IMR-90 (cell line): ENCODE measurements around the gene MAGED2. TPM values are rescaled to one million over a fixed set of nuclear protein-coding genes. Genes with fewer than 3 reads are reported as not detected.

ENCODE experiments used
- ATAC-seq: fragments of 200-7000 bp; cut with Tn5 transposase; 2 replicates; pipeline ENCODE4 v1.9.1; 2020; ENCODE audit warnings: low read depth, mild to moderate bottlenecking, moderate library complexity
- BruUV-seq: library from RNA; stranded (reverse); fragments of 400-500 nt; replicated peaks from 2 replicates; lab custom pipeline; 2021; lab: Mats Ljungman, UMichigan
- CTCF ChIA-PET: fragments of 300-600 bp; formaldehyde crosslinking; extraction: SDS; loops from one replicate; lab custom pipeline; 2021; ENCODE audit warnings: antibody characterized with exemption; lab: Yijun Ruan, JAX
- POLR2A ChIA-PET: fragments of 300-600 bp; sonication (Branson Sonifier 250); formaldehyde crosslinking; loops from one replicate; lab custom pipeline; 2022; ENCODE audit warnings: antibody characterized with exemption; ENCODE audit not compliant: unreplicated experiment; lab: Charles Lee
- DNase-seq: peaks from one replicate; pipeline ENCODE4 v3.0.0; 2013
- H2AFZ ChIP-seq: replicated peaks from 2 replicates; pipeline ENCODE3; 2013; ENCODE audit warnings: low read length, mild to moderate bottlenecking; ENCODE audit not compliant: poor library complexity
- H2AK5ac ChIP-seq: 2 replicates; pipeline ENCODE4 v1.6.1; 2013; ENCODE audit warnings: low read depth, low read length, inconsistent platforms
- H2AK9ac ChIP-seq: replicated peaks from 2 replicates; pipeline ENCODE3; 2013; ENCODE audit warnings: mild to moderate bottlenecking, low read depth, low read length, moderate library complexity; ENCODE audit not compliant: poor library complexity
- H2BK120ac ChIP-seq: 2 replicates; pipeline ENCODE4 v1.6.1; 2013; ENCODE audit warnings: low read depth, low read length, inconsistent platforms
- H2BK15ac ChIP-seq: 3 replicates; pipeline ENCODE4 v1.6.1; 2013; ENCODE audit warnings: low read depth, low read length, inconsistent platforms
- H2BK20ac ChIP-seq: 2 replicates; pipeline ENCODE4 v1.6.1; 2013; ENCODE audit warnings: low read depth, mild to moderate bottlenecking, inconsistent platforms, low read length, moderate library complexity
- H2BK5ac ChIP-seq: 2 replicates; pipeline ENCODE4 v1.6.1; 2013; ENCODE audit warnings: mild to moderate bottlenecking, low read depth, low read length, inconsistent platforms; ENCODE audit not compliant: poor library complexity, severe bottlenecking
- H3K14ac ChIP-seq: replicated peaks from 2 replicates; pipeline ENCODE4 v1.6.1; 2013; ENCODE audit warnings: low read depth, low read length, inconsistent platforms
- H3K18ac ChIP-seq: 2 replicates; pipeline ENCODE4 v1.6.1; 2013; ENCODE audit warnings: low read depth, low read length, control low read depth
- H3K23ac ChIP-seq: 2 replicates; pipeline ENCODE4 v1.6.1; 2013; ENCODE audit warnings: low read depth, low read length, inconsistent platforms
- H3K27ac ChIP-seq: 2 replicates; pipeline ENCODE4 v1.5.1; 2013; ENCODE audit warnings: mild to moderate bottlenecking, control low read depth, low read length; ENCODE audit not compliant: insufficient read depth
- H3K27me3 ChIP-seq: 2 replicates; pipeline ENCODE4 v1.6.1; 2013; ENCODE audit warnings: low read length; ENCODE audit not compliant: control insufficient read depth, insufficient read depth
- H3K36me3 ChIP-seq: 2 replicates; pipeline ENCODE4 v1.6.1; 2013; ENCODE audit warnings: low read length, mixed read lengths; ENCODE audit not compliant: control insufficient read depth, insufficient read depth
- H3K4ac ChIP-seq: 2 replicates; pipeline ENCODE4 v1.6.1; 2013; ENCODE audit warnings: low read depth, low read length, inconsistent platforms
- H3K4me1 ChIP-seq: 2 replicates; pipeline ENCODE4 v1.6.1; 2013; ENCODE audit warnings: low read length, mixed read lengths; ENCODE audit not compliant: control insufficient read depth, insufficient read depth
- H3K4me2 ChIP-seq: 2 replicates; pipeline ENCODE4 v1.6.1; 2013; ENCODE audit warnings: low read depth, mild to moderate bottlenecking, control low read depth, low read length, moderate library complexity
- H3K4me3 ChIP-seq: 2 replicates; pipeline ENCODE4 v1.5.1; 2013; ENCODE audit warnings: low read depth, mild to moderate bottlenecking, control low read depth, low read length, moderate library complexity; ENCODE audit not compliant: insufficient read depth
- H3K56ac ChIP-seq: 2 replicates; pipeline ENCODE4 v1.6.1; 2013; ENCODE audit warnings: low read length, inconsistent platforms; ENCODE audit not compliant: insufficient read depth; ENCODE audit errors: extremely low read depth
- H3K79me1 ChIP-seq, 2 experiments: 2 replicates each; pipeline ENCODE4 v1.6.1; 2013; ENCODE audit warnings: low read length in 2 of 2, inconsistent platforms in 1 of 2, low read depth in 1 of 2
- H3K9ac ChIP-seq: 2 replicates; pipeline ENCODE4 v1.6.1; 2013; ENCODE audit warnings: low read depth, low read length, control low read depth
- H3K9me1 ChIP-seq: 2 replicates; pipeline ENCODE4 v1.6.1; 2013; ENCODE audit warnings: low read length, inconsistent platforms; ENCODE audit not compliant: insufficient read depth
- H3K9me3 ChIP-seq: 2 replicates; pipeline ENCODE4 v1.6.1; 2013; ENCODE audit warnings: low read length; ENCODE audit not compliant: control insufficient read depth, insufficient read depth
- H4K20me1 ChIP-seq: 2 replicates; pipeline ENCODE4 v1.6.1; 2013; ENCODE audit warnings: low read length, inconsistent platforms; ENCODE audit not compliant: insufficient read depth
- H4K5ac ChIP-seq: 2 replicates; pipeline ENCODE4 v1.6.1; 2013; ENCODE audit warnings: mild to moderate bottlenecking, low read depth, low read length, control low read depth
- H4K8ac ChIP-seq, 2 experiments: 2 replicates each; pipeline ENCODE4 v1.6.1; 2013; ENCODE audit warnings: low read depth in 2 of 2, low read length in 2 of 2, control low read depth in 1 of 2, inconsistent platforms in 1 of 2
- H4K91ac ChIP-seq: 2 replicates; pipeline ENCODE4 v1.6.1; 2013; ENCODE audit warnings: low read depth, low read length, inconsistent platforms; ENCODE audit not compliant: insufficient read depth
- RCOR1 ChIP-seq: IDR thresholded peaks from 2 replicates; pipeline ENCODE4 v1.6.1; 2012; ENCODE audit warnings: mild to moderate bottlenecking, low read length, improper control_type of control experiment; ENCODE audit not compliant: insufficient replicate concordance
- WGBS, 2 experiments: methylation state at CpG; one replicate each; pipeline versions ENCODE4 v1.1.5 to v1.1.7; 2013; ENCODE audit warnings: missing lambda C conversion rate in 2 of 2; ENCODE audit not compliant: insufficient read length in 1 of 2; ENCODE audit errors: extremely low coverage in 2 of 2; 5-methylcytosine and 5-hydroxymethylcytosine counted together
- dilution Hi-C: fragments of 300-500 bp; cut with HindIII; formaldehyde crosslinking; loops from one replicate; pipeline ENCODE4 v1.14.3; 2018; ENCODE audit warnings: low sequenced_read_pairs; ENCODE audit not compliant: unreplicated experiment
- in situ Hi-C: fragments of 300-500 bp; cut with MboI; formaldehyde crosslinking; loops from 3 replicates; pipeline ENCODE4 v1.14.3; 2019; ENCODE audit warnings: low sequenced_read_pairs, inconsistent platforms, mixed read lengths
- intact Hi-C: fragments of 100-400 bp; cut with micrococcal nuclease; formaldehyde crosslinking; loops from 2 replicates; pipeline ENCODE4 v1.10.0; 2022
- microRNA-seq, 2 experiments: library from miRNA; stranded (forward) in 1 of 2; unstranded in 1 of 2; fragments of 10-50 nt in 1 of 2; fragments of <30 nt in 1 of 2; gene quantifications in 1 of 2; microRNA quantifications in 1 of 2; one replicate each; pipeline versions ENCODE3 to v1.1.0; 2013 to 2020; ENCODE audit not compliant: insufficient read depth in 1 of 2, insufficient read length in 1 of 2, unreplicated experiment in 1 of 2
- polyA plus RNA-seq, 3 experiments: library from polyadenylated mRNA; depleted of rRNA; stranded (reverse); fragments of >200 nt; gene quantifications; 2 replicates each; pipeline ENCODE4 v1.2.3, GENCODE V29; 2012; ENCODE audit warnings: low replicate concordance in 1 of 3
- small RNA-seq, 5 experiments: library from RNA; depleted of rRNA; stranded (forward); fragments of <200 nt; gene quantifications; one replicate each; pipeline ENCODE3, GENCODE V24; 2012
- total RNA-seq: library from RNA; depleted of rRNA; stranded (reverse); fragments of >200 nt; gene quantifications from 2 replicates; pipeline ENCODE4 v1.2.3, GENCODE V29; 2012; rRNA removed
- TF ChIP-seq, protein P1 (sequence below): conservative IDR thresholded peaks from 2 replicates; pipeline ENCODE4 v1.5.1; 2012; ENCODE audit warnings: mild to moderate bottlenecking, low read depth, low read length, improper control_type of control experiment

MAGED2 gene
- total and polyA plus RNA-seq, 2 of the 4 experiments (the other 2 are of a cell fraction), result 301 to 341 TPM

DNA sequence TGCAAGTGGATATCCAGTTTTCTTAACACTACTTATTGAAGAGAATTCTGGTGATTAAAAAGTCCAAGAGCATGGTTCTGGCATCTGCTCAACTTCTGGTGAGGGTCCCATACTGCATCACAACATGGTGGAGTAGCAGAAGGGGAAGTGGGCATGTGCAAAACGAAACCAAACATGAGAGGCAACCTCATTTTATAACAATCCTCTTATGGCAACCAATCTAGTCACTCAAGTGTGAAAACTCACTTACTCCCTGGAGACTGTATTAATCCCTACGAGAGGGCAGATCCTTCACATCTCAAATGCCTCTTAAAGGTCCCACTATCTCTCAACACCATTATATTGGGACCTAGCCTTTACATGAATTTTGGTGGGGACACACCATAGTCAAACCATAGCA lies 57.7 kb downstream of the MAGED2 start:
- ChIA-PET CTCF (no interaction called here), POLR2A (no interaction called here)
- no peak overlapping the region for H2BK15ac ChIP-seq
- no peaks in the 10 kb centered on the region for H3K36me3 ChIP-seq
- no peak overlapping the region for H3K27ac ChIP-seq
- no peaks in the 10 kb centered on the region for H3K79me1 ChIP-seq
- no peak overlapping the region for H2BK5ac ChIP-seq
- no peaks in the 10 kb centered on the region; the same call in 1 of the 2 replicates for H3K27me3 ChIP-seq
- no peak overlapping the region for H4K8ac ChIP-seq
- no CpG with 5 or more reads among the region's 2 CpGs for WGBS, 2 experiments
- no TSS peak for BruUV-seq
- no peak overlapping the region for H4K91ac ChIP-seq
- H3K23ac ChIP-seq, result no peak overlapping the region
- no peak overlapping the region for H3K56ac ChIP-seq
- H3K4me3 ChIP-seq, result no peak overlapping the region
- no peak overlapping the region for H4K5ac ChIP-seq
- H2AK9ac ChIP-seq, result no peak overlapping the region
- H3K4ac ChIP-seq, result no peak overlapping the region
- no peak overlapping the region for H2BK120ac ChIP-seq
- DNase-seq (no peak), ATAC-seq (no peak)
- H2BK20ac ChIP-seq, result no peak overlapping the region
- no peaks in the 10 kb centered on the region for H3K9me3 ChIP-seq
- no peak overlapping the region for H2AK5ac ChIP-seq
- no peak overlapping the region for H2AFZ ChIP-seq
- H3K4me1 ChIP-seq, result no peaks in the 10 kb centered on the region
- no peaks in the 10 kb centered on the region for H4K20me1 ChIP-seq
- in situ Hi-C loops, result no loop called here
- H3K4me2 ChIP-seq, result no peak overlapping the region
- TF ChIP-seq, protein P1, sequence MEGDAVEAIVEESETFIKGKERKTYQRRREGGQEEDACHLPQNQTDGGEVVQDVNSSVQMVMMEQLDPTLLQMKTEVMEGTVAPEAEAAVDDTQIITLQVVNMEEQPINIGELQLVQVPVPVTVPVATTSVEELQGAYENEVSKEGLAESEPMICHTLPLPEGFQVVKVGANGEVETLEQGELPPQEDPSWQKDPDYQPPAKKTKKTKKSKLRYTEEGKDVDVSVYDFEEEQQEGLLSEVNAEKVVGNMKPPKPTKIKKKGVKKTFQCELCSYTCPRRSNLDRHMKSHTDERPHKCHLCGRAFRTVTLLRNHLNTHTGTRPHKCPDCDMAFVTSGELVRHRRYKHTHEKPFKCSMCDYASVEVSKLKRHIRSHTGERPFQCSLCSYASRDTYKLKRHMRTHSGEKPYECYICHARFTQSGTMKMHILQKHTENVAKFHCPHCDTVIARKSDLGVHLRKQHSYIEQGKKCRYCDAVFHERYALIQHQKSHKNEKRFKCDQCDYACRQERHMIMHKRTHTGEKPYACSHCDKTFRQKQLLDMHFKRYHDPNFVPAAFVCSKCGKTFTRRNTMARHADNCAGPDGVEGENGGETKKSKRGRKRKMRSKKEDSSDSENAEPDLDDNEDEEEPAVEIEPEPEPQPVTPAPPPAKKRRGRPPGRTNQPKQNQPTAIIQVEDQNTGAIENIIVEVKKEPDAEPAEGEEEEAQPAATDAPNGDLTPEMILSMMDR, result no peak
- TF ChIP-seq RCOR1, result no peak
- H3K9me1 ChIP-seq, result no peaks in the 10 kb centered on the region
- no peak overlapping the region for H3K18ac ChIP-seq
- H3K14ac ChIP-seq, result no peak overlapping the region
- no peak overlapping the region for H3K9ac ChIP-seq
- intact Hi-C loops, result no loop called here
- dilution Hi-C loops, result no loop called here

Small RNA genes within 50 kb of the gene (microRNA-seq; reads per million reads assigned to microRNA genes)
- not detected for gene AL049732.1 (ENCODE audit: insufficient read depth, insufficient read length)
- gene SNORA11 (ENCODE audit: insufficient read depth, insufficient read length), result 10.3 reads per million, percentile 10 among the genes with 10 or more reads in this experiment

Small RNA genes within 50 kb of the gene (small RNA-seq; reads per million reads assigned to genes)
- gene AL049732.1 (0 reads per million in 5 experiments), gene SNORA11 (0.08 to 19.3 (median 3.1) reads per million in 5 experiments)

Other genes with a start within 250 kb of the MAGED2 start
- gene ITIH6, start 9.5 kb upstream of the MAGED2 start, total RNA-seq, result not detected in 2 replicates
- gene ITIH6, start 9.5 kb upstream of the MAGED2 start, polyA plus RNA-seq (2012; rRNA removed), result not detected in 2 replicates
- gene TRO, start 113.1 kb downstream of the MAGED2 start, total RNA-seq, result 25.8 and 35.1 TPM in 2 replicates
- gene TRO, start 113.1 kb downstream of the MAGED2 start, polyA plus RNA-seq (2012; rRNA removed), result 46.3 and 54.2 TPM in 2 replicates
- gene PFKFB1, start 186.4 kb downstream of the MAGED2 start, total RNA-seq, result under 0.01 TPM in 1 of 2 replicates, not detected in the other
- gene PFKFB1, start 186.4 kb downstream of the MAGED2 start, polyA plus RNA-seq (2012; rRNA removed), result 0.10 and 0.15 TPM in 2 replicates
- gene APEX2, start 192.6 kb downstream of the MAGED2 start, total RNA-seq, result 3.4 and 4.2 TPM in 2 replicates
- gene APEX2, start 192.6 kb downstream of the MAGED2 start, polyA plus RNA-seq (2012; rRNA removed), result 16.5 and 19.1 TPM in 2 replicates
- gene ALAS2, start 223.2 kb downstream of the MAGED2 start, total RNA-seq, result not detected in 2 replicates
- gene ALAS2, start 223.2 kb downstream of the MAGED2 start, polyA plus RNA-seq (2012; rRNA removed), result not detected in 2 replicates